IMR-90 (cell line): ENCODE data around the gene WWC2.

Experiments used
- CEBPB ChIP-seq: IDR thresholded peaks from 2 replicates; pipeline ENCODE4 v1.6.1; 2012; ENCODE audit warnings: low read depth, low read length, improper control_type of control experiment
- CTCF ChIP-seq: conservative IDR thresholded peaks from 2 replicates; pipeline ENCODE4 v1.5.1; 2012; ENCODE audit warnings: mild to moderate bottlenecking, low read depth, low read length, improper control_type of control experiment
- MAFK ChIP-seq: IDR thresholded peaks from 2 replicates; pipeline ENCODE4 v1.6.1; 2012; ENCODE audit warnings: low read depth, low read length, improper control_type of control experiment
- MAZ ChIP-seq: IDR thresholded peaks from 2 replicates; pipeline ENCODE4 v1.6.1; 2012; ENCODE audit warnings: low read depth, mild to moderate bottlenecking, low read length, improper control_type of control experiment, moderate library complexity, borderline replicate concordance
- MXI1 ChIP-seq: IDR thresholded peaks from 2 replicates; pipeline ENCODE4 v1.6.1; 2012; ENCODE audit warnings: low read depth, mild to moderate bottlenecking, low read length, moderate library complexity, borderline replicate concordance
- POLR2A ChIP-seq: IDR thresholded peaks from 2 replicates; pipeline ENCODE4 v1.6.1; 2012; ENCODE audit warnings: mild to moderate bottlenecking, low read depth, low read length
- RAD21 ChIP-seq: IDR thresholded peaks from 2 replicates; pipeline ENCODE4 v1.6.1; 2012; ENCODE audit warnings: low read length, improper control_type of control experiment
- RFX5 ChIP-seq: IDR thresholded peaks from 2 replicates; pipeline ENCODE4 v1.8.0; 2012; ENCODE audit warnings: low read depth, mild to moderate bottlenecking, low read length, moderate library complexity
- SMC3 ChIP-seq: fragments of 150-350 bp; IDR thresholded peaks from 2 replicates; pipeline ENCODE4 v1.6.1; 2016; ENCODE audit warnings: low read depth, mild to moderate bottlenecking, antibody characterized with exemption, low read length, moderate library complexity
- USF2 ChIP-seq: fragments of 150-350 bp; IDR thresholded peaks from 2 replicates; pipeline ENCODE4 v1.6.1; 2017; ENCODE audit warnings: mild to moderate bottlenecking, antibody characterized with exemption, low read length, low read depth

- TF ChIP-seq MAFK (no peak), POLR2A (no peak), CTCF (no peak), SMC3 (no peak), CEBPB (no peak), MXI1 (no peak), MAZ (no peak), RAD21 (no peak), RFX5 (no peak), USF2 (no peak)
These were observed 42.9 kb downstream of the WWC2 start for GRCh38 chr4:183141997-183142396.
